RPMI8226 (cell line): ENCODE measurements around the gene C2.
"Not testable (repeated sequence)": the region's sequence is repeated elsewhere in the genome, so short reads cannot be mapped to it uniquely, and the experiment has no call there.

ENCODE experiments used
- DNase-seq: peaks from one replicate; pipeline ENCODE4 v3.0.0-alpha.2; 2015

C2 gene

DNA sequence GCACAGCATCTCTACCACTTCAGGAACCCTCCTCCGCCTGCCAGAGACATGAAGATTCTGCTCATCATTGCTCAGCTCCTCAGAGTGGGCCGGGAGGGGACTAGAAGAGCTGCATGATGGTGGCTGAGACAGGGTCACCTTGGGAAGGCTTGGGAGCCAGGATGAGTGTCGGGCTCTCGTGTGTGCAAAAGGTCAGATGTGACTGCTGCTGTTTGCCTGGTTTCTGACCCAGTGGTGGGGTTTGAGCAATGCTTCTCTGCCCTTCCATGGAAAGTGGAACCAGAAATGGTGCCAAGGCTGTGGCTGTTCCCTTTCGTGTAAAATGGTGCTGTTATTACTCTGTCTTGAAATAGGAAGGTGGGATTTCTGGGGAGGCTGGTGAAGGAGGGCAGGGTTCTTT, 53.5 kb downstream of the C2 start:
- DNase-seq: not testable (repeated sequence)

DNA sequence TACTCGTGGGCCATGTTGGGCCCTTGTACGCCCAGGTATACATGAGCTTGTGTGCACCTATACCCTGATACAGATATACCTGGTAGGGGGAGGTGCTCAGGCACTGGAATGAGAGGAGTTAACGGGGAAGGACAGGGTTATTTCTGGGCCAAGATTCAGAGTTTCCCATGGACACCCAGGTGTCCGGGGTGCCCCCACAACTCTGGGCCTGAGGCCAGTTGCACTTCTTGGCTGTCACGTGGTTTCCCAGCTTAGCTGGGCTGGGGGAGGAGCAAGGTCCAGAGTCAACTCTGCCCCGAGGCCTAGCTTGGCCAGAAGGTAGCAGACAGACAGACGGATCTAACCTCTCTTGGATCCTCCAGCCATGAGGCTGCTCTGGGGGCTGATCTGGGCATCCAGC, 54.2 kb downstream of the C2 start, which contains the start of gene C4A:
Gene C4A, plus strand, starts transcription at position 314 of the 400 bp plus-strand sequence. Its CDS starts 51 bp downstream, at position 365.
- DNase-seq: not testable (repeated sequence)

DNA sequence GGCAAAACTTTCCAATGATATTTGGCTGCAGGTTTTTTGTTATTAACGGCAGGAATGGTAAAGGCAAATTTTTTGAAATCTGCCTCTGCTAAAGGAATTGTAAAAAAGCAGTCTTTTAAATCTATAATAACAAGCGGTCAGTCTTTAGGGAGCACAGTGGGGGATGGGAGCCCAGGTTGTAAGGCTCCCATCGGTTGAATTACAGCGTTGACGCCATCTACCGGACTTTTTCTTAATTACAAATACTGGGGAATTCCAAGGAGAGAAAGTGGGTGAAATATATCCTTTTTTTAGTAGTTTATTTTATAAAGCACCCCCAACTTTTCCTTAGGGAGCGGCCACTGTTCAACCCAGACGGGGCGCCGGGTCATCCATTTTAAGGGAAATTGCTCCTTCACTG, 61.8 kb downstream of the C2 start:
- not testable (repeated sequence) for DNase-seq

DNA sequence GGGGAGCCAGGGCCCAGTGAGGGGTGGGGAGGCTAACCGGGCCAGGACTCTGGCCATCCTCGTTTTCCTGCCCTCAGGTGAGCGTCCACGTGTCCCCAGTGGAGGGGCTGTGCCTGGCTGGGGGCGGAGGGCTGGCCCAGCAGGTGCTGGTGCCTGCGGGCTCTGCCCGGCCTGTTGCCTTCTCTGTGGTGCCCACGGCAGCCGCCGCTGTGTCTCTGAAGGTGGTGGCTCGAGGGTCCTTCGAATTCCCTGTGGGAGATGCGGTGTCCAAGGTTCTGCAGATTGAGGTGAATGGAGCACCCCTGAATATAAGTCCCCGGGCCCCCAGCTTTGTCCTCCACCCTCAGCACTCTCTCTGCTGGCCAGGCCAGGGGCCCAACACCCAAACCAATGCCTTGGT, 66.9 kb downstream of the C2 start:
- DNase-seq: not testable (repeated sequence)
